ENCODE data around the gene EGR4.

Gene EGR4

GRCh38 chr2:73249636-73250035, 43.7 kb downstream of the EGR4 start:
- DNase-seq (ENCODE audit: low spot score), result no peak

- DNase-seq (ENCODE audit: low spot score), result no peak
These were observed 46.5 kb downstream of the EGR4 start for GRCh38 chr2:73246850-73247249.

GRCh38 chr2:73244580-73244979, 48.8 kb downstream of the EGR4 start:
- DNase-seq (ENCODE audit: low spot score), result no peak

- no peak for DNase-seq (ENCODE audit: low spot score)
These were observed 49.3 kb downstream of the EGR4 start for GRCh38 chr2:73243884-73244570.

Measured in hematopoietic multipotent progenitor cell treated with erythropoietin and hydrocortisone succinate and interleukin-3 and kit ligand, for 17 days (in vitro differentiated cells).